ENCODE data around the gene EPB41L3.

GRCh38 chr18:5521000-5521399 lies 22.8 kb downstream of the EPB41L3 start:
- no peak for TF ChIP-seq POLR2A (IDR thresholded peaks at IDR 0.05; ENCODE audit: low read depth)
- no peak for TF ChIP-seq CTCF (IDR thresholded peaks at IDR 0.05)
- no peak for TF ChIP-seq POLR2AphosphoS5 (IDR thresholded peaks at IDR 0.05)

Measured in esophagus muscularis mucosa (tissue), 3 donors.